Right cardiac atrium (tissue), 5 donors: ENCODE results near the gene TMEM170A. TPM values are rescaled to one million over a fixed set of nuclear protein-coding genes. Genes with fewer than 3 reads are reported as not detected.

ENCODE experiments used
- ATAC-seq, 2 donors: fragments of 200-7000 bp; cut with Tn5 transposase; one replicate each; pipeline versions ENCODE4 v1.8.0 to v1.9.1; 2020; ENCODE audit warnings: moderate library complexity in 2 of 2, mild to moderate bottlenecking in 1 of 2
- DNase-seq, 3 donors: peaks; one replicate each; pipeline ENCODE4 v3.0.0-alpha.2; 2020
- H3K27ac ChIP-seq: one replicate; pipeline ENCODE4 v1.5.1; 2013; ENCODE audit warnings: mild to moderate bottlenecking, low read length, control low read depth, moderate library complexity
- H3K27me3 ChIP-seq: one replicate; pipeline ENCODE4 v1.6.1; 2013; ENCODE audit not compliant: control insufficient read depth, insufficient read depth
- H3K4me1 ChIP-seq: one replicate; pipeline ENCODE4 v1.6.1; 2013; ENCODE audit warnings: low read length; ENCODE audit not compliant: control insufficient read depth, insufficient read depth
- H3K4me3 ChIP-seq: one replicate; pipeline ENCODE4 v1.5.1; 2013; ENCODE audit warnings: low read length, control low read depth
- H3K9me3 ChIP-seq: one replicate; pipeline ENCODE4 v1.6.1; 2013; ENCODE audit warnings: low read length; ENCODE audit not compliant: control insufficient read depth
- WGBS: extraction: QIAGEN DNeasy Blood & Tissue Kit; methylation state at CpG from one replicate; pipeline ENCODE4 v1.1.7; 2013; 5-methylcytosine and 5-hydroxymethylcytosine counted together
- intact Hi-C, 4 donors: fragments of 100-400 bp; cut with DNase I; formaldehyde crosslinking; loops; one replicate each; pipeline versions ENCODE4 v1.11.0 to v1.14.0; 2022 to 2023
- polyA plus RNA-seq: library from polyadenylated mRNA; stranded (reverse); fragments of 200-250 nt; gene quantifications from one replicate; pipeline ENCODE4 v1.2.3, GENCODE V29; 2013
- total RNA-seq, 4 donors: library from RNA; stranded (reverse); fragmentation: NEBNext Ultra II Directional; extraction: Animal tissue kit (Norgen Biotek cat#: 25700); gene quantifications; one replicate each; pipeline ENCODE4 v1.2.1, GENCODE V29; 2021
- donor health status: healthy with polysubstance abuse.
- donor health status: DM: no; HTN: yes; CAD: no.
- donor health status: DM: no; HTN: no; CAD: no.
- donor health status: DM: no; HTN: yes; CAD: no; lungs with severe emphysema.
- donor health status: DM: yes; HTN: yes; CAD: no.

The TMEM170A gene
- total and polyA plus RNA-seq, 5 donors, result 7.2 to 11.2 (median 10.9) TPM

DNA sequence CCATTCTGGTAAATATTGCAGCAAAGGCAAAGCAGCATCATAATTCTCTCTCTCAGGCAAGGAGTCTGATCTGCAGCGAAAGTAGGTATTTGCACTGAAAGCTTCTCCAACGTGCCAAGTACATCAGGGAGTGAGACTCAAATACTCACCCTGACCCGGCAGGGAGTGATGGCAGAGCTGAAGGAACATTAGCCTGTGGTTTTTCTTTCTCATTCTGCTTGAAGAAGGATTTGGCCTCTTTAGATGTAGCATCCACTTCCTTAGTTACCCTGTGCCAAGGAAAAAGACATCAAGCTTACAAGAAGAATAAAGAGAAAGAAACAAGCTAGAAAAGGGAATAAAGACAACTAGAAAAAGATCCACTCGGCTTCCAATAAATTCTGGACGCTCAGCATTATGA is 69.5 kb downstream of the TMEM170A start:
- no peaks in the 10 kb centered on the region for H3K9me3 ChIP-seq
- intact Hi-C loops, result loop anchor here in 1 of 4 donors (5.0 kb wide), 1 partner anchor 168 kb away; no protein-coding TSS in a partner anchor
- no peaks in the 10 kb centered on the region for H3K27me3 ChIP-seq
- WGBS, result 87% methylated on average over 5 of the region's 5 CpGs
- DNase-seq, result no peak
- ATAC-seq, result no peak
- H3K4me3 ChIP-seq, result no peak overlapping the region
- no peak overlapping the region for H3K27ac ChIP-seq
- H3K4me1 ChIP-seq, result peaks cover 5% of the 10 kb centered on the region

Other genes with a start within 250 kb of the TMEM170A start
- under 1 TPM in 1 of 4 donors, not detected in 3; 0.62 TPM for gene CTRB1, start 245.7 kb downstream of the TMEM170A start, total RNA-seq
- gene CTRB1, start 245.7 kb downstream of the TMEM170A start, polyA plus RNA-seq, result 0.27 TPM
- 10 to 100 TPM; 58.1 to 68.8 (median 68.0) TPM for gene BCAR1, start 213.1 kb downstream of the TMEM170A start, total RNA-seq
- 53.1 TPM for gene BCAR1, start 213.1 kb downstream of the TMEM170A start, polyA plus RNA-seq
- gene CFDP1, start 31.2 kb downstream of the TMEM170A start, total RNA-seq, result 10 to 100 TPM; 23.7 to 36.8 (median 27.6) TPM
- gene CFDP1, start 31.2 kb downstream of the TMEM170A start, polyA plus RNA-seq, result 40.8 TPM
- 1 to 10 TPM; 3.1 to 9.9 (median 4.3) TPM for gene CHST6, start 30.8 kb upstream of the TMEM170A start, total RNA-seq
- gene CHST6, start 30.8 kb upstream of the TMEM170A start, polyA plus RNA-seq, result 1.9 TPM
- under 1 TPM; 0.14 to 0.45 (median 0.16) TPM for gene CHST5, start 71.4 kb upstream of the TMEM170A start, total RNA-seq
- gene CHST5, start 71.4 kb upstream of the TMEM170A start, polyA plus RNA-seq, result 0.11 TPM
- gene TMEM231, start 91.6 kb upstream of the TMEM170A start, total RNA-seq, result 1 to 10 TPM; 6.3 to 7.8 (median 6.8) TPM
- 3.8 TPM for gene TMEM231, start 91.6 kb upstream of the TMEM170A start, polyA plus RNA-seq
- gene GABARAPL2, start 101.7 kb upstream of the TMEM170A start, total RNA-seq, result 100 to 1,000 TPM; 197 to 245 (median 219) TPM
- 262 TPM for gene GABARAPL2, start 101.7 kb upstream of the TMEM170A start, polyA plus RNA-seq
- gene ADAT1, start 158.6 kb upstream of the TMEM170A start, total RNA-seq, result 10 to 100 TPM; 17.8 to 27.2 (median 22.4) TPM
- gene ADAT1, start 158.6 kb upstream of the TMEM170A start, polyA plus RNA-seq, result 8.4 TPM
- 100 to 1,000 TPM; 101 to 122 (median 110) TPM for gene KARS1, start 183.0 kb upstream of the TMEM170A start, total RNA-seq
- gene KARS1, start 183.0 kb upstream of the TMEM170A start, polyA plus RNA-seq, result 92.2 TPM
- gene TERF2IP, start 183.1 kb upstream of the TMEM170A start, total RNA-seq, result 10 to 100 TPM; 70.6 to 77.8 (median 75.9) TPM
- 73.8 TPM for gene TERF2IP, start 183.1 kb upstream of the TMEM170A start, polyA plus RNA-seq
- not detected for gene CPHXL2, start 212.3 kb upstream of the TMEM170A start, total RNA-seq
- gene CPHXL2, start 212.3 kb upstream of the TMEM170A start, polyA plus RNA-seq, result not detected
- gene DUXB, start 236.8 kb upstream of the TMEM170A start, total RNA-seq, result not detected
- gene DUXB, start 236.8 kb upstream of the TMEM170A start, polyA plus RNA-seq, result not detected